HG02642 (cell line): Measurements from ENCODE around the gene PRR5.
"Not testable (repeated sequence)": the region's sequence is repeated elsewhere in the genome, so short reads cannot be mapped to it uniquely, and the experiment has no call there.

ENCODE experiments used
- ATAC-seq: cut with Tn5 transposase; IDR thresholded peaks from one replicate; pipeline ENCODE4 v1.9.1; 2021; ENCODE audit warnings: mild to moderate bottlenecking; ENCODE audit not compliant: unreplicated experiment, poor library complexity

PRR5 gene, protein sequence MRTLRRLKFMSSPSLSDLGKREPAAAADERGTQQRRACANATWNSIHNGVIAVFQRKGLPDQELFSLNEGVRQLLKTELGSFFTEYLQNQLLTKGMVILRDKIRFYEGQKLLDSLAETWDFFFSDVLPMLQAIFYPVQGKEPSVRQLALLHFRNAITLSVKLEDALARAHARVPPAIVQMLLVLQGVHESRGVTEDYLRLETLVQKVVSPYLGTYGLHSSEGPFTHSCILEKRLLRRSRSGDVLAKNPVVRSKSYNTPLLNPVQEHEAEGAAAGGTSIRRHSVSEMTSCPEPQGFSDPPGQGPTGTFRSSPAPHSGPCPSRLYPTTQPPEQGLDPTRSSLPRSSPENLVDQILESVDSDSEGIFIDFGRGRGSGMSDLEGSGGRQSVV

DNA sequence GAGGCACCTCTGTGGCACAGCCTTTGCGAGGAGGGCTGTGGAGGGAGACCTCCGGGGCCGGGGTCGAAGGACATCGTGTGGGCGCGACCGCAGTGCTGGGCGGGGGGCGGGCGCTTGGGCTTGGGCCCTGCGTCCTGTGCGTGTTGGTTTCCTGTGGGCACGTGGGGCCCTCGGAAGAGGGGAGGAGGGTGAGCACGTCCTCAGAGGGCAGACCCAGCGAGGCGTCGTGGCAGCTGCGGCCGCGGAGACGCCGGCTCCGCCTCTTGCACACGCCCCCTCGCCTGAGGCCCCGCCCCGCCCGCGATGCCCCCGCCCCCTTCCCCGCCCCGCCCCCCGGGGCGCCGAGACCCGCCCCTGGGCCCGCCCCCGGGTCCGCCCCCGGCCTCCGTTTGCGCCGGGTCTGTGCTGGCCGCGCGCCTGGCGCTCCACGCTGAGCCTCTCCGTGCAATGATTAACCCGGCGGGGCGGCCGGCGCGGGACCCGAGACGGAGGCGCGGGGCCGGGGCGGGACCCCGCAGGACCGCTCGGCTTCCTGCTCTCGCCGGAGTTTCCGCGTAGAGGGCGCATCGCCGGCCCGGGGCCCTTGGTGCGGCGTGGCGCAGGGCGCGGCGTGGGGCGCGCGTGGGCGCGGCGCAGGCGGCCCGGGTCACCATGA, at the start of gene PRR5:
Gene PRR5, plus strand, starts transcription at position 381 of the 655 bp plus-strand sequence. Its CDS starts 271 bp downstream, at position 652.
- peak; percentile 75 for ATAC-seq

DNA sequence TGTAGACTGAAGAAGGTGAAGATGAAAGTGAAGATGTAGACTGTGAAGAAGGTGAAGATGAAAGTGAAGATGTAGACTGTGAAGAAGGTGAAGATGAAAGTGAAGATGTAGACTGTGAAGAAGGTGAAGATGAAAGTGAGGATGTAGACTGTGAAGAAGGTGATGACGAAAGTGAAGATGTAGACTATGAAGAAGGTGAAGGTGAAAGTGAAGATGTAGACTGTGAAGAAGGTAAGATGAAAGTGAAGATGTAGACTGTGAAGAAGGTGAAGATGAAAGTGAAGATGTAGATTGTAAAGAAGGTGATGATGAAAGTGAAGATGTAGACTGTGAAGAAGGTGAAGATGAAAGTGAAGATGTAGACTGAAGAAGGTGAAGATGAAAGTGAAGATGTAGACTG, 49.1 kb upstream of the PRR5 start:
- ATAC-seq, result not testable (repeated sequence)

DNA sequence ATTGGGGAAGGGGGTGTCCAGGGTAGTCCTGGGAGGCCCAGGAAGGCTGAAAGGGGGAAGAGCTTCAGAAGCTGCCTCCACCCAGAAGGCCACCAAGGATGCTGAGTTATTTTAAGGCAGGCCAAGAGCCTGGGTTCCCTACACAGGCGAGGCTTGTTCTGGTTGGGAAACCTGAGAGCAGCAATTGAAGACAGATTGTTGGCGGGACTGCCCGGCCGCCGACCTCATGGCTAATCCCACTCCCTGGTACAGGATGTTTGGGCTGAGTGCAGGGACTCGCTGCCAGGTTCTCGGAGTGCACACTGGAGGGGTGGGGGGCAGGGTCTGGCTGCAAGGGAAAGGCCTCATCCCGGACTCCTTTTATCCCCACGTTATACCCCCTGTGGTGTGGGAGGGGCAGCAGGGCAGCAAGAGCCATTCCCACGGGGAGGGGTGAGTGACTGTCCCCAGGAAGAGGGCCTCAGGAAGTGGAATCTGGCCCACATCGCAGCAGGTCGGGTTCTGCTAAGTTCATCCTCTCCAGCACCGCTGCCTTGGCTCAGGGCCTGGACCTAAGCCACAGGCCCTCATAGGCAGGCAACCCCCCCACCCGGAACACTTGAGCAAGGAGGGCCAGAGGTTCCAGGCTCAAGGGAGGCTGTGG, 43.6 kb upstream of the PRR5 start:
- ATAC-seq, result no peak

DNA sequence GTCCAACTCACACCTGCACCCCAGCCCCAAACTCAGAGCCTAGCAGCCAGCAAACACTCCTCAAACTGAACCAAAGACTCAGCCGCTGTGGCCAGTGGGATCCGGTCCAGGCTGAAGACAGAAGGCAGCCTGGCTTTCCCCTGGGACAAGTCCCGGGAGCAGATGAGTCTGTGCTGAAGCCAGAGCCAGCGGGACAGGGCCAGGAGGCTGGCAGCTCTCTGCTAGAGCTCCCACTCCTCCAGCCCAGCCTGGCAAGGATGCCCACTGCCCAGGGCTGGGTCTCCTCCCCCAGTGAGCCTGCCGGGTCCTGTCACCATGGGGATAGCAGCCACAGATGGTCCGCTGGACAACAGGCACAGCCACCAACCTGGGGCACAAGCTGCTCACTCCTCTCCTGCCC, 42.9 kb upstream of the PRR5 start:
- ATAC-seq, result no peak

DNA sequence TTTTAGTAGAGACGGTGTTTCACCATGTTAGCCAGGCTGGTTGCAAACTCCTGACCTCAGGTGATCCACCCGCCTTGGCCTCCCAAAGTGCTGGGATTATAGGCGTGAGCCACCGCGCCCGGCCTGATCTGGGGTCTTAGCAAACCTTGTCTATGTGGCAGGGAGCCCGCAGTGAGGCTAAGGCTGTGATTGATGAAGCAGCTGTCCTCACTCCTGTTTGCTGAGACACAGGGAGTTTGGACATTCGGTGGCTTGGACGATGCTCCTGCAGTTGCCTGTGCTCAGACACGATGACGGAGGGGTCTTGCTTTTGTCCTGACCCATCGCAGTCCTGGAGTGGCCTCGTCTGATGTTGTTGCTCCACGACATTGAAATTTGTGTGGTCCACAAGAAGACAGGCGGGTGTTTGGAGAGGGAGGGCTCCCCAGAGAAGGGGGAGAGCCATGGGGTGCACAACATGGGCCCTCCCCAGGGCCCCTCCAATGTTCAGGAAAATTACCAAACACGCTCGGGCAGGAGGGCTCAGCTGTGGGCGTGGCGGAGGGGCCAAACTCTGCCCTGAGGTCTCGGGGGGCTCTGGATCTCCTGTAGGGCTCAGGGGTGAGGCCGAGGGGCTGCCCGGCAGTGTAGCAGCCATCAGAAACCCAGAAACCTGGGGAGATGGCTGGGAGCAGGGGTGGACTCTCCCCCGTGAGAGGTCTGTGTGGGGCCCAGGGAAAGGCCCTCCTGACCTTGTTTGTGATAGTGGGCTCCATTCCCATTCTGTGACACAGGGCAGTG, 41.8 kb upstream of the PRR5 start:
- ATAC-seq, result no peak

DNA sequence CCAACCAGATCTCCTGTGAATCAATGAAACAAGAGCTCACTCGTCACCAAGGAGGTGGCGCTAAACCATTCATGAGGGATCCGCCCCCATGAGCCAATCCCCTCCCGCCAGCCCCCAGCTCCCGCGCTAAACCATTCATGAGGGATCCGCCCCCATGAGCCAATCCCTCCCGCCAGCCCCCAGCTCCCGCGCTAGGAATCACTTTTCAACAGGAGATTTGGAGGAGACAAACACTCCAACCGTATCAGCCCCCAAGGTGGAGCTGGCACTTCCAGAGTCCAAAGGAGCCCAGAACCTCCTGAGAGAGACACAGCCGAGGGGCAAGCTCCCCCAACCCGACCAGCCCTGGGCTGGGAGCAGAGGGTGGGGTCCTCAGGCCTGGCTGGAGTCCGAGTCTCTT, 40.9 kb upstream of the PRR5 start:
- ATAC-seq, result no peak

DNA sequence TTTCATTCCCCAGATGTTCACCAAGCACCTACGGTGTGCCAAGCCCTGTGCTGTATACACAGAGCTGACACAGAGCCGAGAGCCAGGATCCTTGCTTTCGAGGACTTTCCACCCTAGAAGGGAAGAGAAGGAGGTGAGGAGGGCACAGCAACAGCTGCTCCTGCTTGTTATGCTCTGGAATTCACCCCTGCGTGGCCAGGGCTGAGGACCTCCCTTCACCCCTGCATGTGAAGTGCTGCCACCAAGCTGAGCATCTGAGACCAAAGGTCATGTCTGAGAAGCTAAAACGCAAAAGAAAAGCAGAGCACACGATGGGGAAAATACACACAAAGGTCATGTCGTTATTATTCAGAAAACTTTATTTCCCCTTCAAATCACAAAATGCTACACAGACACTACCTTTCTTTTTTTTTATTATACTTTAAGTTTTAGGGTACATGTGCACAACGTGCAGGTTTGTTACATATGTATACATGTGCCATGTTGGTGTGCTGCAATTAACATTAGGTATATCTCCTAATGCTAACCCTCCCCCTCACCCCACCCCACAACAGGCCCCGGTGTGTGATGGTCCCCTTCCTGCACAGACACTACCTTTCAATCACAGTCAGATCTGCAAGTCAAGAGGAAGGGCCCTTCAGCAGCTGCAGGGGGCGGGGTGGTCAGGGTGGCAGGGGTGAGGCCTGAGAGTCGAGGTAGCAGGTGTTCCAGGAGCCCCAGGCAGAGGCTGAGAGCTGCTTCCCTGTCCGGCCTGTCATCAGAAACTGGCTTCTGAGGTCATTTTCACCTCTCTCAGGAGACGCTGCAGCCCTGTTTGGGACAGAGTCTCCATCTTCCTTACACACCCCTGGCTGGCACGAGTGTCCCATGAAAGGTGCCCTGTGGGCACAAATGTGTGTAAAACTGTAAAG, 40.1 kb upstream of the PRR5 start:
- no peak for ATAC-seq

DNA sequence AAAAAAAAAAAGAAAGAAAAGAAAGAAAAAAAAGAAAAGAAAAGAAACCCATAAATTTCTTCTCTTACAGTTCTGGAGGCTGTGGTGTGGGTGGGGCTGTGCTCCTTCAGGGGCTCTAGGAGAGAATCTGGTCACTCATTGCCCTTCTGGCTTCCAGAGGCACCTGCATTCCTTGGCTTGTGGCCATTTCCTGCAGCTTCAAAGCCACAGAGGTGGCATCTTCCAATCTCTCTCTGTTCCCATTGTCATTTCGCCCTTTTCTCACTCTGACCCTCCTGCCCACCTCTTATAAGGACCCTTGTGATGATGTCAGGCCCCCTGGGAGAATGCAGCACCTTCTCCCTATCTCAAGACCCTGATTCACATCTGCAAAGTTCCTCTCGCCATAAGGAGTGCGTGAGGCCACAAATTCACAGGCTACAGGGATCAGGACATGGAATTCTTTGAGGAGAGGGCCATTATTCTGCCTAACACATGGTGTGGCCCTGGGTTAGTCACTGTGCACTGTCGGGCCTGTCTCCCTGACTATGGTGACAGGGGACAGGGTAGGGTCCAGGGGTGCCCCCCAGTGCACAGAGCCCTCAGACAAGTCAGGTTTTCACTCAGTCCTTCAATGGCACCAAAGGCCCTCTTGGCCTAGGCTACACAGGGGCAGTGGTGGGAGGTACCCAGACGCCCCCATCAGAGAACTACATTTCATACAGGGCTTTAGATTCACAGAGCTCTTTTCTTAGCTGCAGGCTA, 38.6 kb upstream of the PRR5 start:
- no peak for ATAC-seq

DNA sequence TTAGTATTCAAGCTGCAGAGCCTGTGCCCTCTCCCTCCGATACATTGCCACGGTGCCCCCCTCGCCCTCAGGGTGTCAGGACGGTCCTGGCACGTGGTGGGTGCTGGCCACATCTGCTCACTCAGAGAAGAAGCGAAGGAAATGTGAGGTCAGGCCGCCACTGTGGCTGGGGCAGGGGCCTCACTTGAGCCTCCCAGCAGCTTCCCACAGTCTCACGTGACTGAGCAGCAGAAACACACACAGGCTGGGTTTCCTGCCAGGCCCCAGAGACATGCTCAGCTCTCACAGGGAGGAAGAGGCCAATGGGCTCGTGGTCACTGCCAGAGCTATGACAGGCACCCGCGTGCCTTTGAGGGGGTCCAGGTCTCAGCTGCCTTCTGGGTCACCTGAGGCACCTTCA, 37.9 kb upstream of the PRR5 start:
- ATAC-seq, result no peak

DNA sequence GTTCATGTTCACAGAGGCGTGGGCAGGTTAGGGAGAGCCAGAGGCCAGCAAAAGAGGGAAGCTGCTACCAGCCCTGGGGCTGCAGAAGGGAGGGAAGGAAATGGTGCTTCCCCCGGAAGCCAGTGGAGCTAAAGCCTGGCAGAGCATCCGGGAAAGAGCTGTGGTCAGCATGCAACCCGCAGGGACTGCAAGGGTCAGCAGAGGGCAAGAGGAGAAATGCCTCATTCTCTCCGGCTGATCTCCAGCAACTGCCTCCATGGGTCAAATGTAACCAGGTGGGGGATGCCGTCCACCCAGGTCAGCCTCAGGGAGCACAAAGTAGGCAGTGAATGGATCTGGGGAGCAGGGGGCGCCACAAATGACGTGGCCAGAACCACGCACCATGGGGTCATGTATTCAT, 36.9 kb upstream of the PRR5 start:
- ATAC-seq, result no peak

DNA sequence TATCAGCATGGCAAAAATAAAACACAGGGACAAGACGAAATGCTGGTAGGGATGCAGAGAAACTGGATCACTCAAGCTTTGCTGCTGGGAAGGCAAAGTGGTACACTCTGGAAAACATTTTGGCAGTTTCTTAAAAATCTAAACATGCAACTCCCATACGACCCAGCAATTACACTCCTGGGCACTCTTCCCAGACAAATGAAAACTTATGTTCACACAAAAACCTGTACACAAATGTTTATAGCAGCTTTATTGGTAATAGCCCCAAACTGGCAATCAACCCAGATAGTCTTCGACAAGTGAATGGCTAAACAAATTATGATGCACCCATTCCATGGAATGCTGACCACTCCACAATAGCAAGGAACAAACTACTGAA, 35.8 kb upstream of the PRR5 start:
- ATAC-seq, result no peak

DNA sequence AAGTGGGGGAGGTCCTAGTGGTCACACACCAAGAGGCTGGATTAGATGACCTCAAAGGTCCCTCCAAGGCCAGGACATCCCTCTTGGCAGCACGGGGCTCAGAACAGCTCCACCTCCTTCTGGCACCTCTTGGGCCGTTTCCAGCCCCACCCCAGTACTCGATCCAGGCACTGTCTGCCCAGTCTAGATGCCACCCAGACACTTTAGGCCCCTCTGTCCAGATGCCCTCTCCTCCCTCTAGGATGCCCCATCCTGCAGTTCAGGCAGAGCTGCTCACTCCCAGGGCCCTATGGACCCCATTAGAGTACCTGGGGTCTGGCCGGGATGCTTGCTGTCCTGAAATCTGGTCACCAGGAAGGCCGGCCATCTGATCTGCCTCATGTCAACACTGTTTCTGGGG, 34.7 kb upstream of the PRR5 start:
- ATAC-seq, result no peak

DNA sequence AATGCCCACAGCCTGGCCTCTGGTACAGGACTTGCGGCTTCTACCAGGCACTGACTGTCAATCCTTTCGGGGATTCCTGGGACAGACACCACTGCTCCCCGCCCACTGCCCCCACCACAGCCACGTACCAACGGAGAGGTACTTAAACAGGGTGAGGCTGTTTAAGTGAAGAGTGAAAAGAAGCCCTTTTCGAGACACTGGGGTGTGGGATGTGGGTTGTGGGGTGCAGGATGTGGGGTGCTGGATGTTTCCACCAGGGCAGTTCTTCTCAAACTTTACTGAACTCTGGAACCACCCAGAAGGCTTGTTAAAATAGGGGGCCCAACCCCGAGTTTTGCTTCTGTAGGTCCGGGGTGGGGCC, 34.2 kb upstream of the PRR5 start:
- no peak for ATAC-seq

DNA sequence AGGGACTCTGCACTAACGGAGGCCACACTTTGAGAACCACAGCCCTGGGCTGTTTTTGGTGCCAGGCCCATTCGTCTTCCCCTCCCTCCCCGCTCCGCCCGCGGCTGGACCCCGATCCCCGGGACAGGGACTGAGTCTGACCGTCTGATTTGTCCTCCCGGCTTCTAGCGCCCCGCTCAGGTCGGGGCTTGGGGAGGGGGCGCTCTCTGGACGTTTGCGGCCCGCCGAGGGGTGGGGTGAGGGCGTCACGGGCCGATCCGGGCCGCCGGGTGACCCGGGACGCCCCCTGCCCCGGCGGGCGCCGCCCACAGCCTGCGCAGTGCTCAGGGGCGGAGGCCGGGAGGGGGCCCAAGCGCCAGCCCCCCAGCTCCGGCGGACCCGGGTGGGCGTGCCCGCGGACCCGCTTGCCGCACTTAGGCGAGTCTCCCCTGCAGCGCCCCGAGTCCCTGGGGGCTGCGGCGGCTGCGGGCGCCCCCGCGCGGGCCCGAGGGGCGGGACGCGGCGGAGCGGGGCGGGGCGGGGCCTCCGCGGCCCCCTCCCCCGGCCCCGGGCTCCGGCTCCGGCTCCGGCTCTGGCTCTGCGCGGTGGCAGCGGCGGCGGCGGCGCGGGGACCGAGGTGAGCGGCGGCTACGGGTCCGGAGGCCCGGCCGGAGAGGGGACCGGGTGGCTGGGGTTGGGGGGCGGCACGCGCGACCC, 33.7 kb upstream of the PRR5 start:
- ATAC-seq, result no peak

DNA sequence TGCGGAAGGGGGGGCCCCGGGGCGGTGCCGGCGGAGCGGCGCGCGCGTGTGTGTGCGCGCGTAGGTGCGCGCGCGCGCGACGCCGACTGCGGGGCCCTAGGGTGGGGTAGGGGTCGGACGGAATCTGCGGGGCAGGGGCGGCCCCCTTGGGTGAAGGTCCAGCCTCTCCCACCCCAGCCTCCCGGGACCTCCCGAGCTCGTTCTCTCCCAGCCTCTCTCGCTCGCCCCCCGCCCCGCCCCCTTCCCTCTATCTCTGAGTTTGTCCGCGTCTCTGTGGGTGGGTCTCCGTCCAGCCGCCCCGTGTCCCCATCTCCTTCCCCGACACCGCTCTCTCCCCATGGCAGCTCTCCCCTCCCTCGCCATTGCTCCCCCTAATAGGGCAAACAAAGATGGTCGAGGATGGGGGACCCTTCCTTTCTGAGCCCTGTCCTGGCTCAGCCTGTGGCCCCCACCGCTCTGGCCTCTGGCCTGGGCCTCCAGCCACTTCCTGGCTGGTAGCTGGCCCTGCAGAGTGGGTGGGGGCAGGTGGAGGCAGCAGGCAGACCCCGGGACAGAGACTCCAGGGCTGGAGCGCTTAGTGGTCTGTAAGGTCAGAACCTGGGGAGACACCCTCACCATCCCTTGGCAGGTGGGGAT, 33.0 kb upstream of the PRR5 start:
- ATAC-seq, result no peak

DNA sequence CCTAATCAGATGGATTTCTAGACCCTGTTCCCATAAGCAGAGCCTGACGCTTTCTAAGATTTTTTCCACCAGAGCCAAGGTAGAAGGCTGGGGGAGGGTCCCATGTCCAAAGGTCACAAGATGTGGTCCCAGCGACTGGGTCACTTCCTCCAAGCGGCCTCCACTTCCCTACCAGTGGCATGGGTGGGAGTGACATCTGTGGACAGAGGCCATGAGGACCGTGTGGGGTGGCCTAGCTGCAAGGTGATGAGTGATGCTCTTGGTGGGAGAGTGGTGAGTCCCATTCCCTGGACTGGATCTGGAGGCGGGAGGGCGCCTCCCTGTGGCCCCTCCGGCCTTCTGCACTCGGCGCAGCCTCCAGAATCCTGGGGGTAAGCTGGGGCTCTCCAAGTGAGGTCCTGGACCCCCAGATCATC, 32.4 kb upstream of the PRR5 start:
- ATAC-seq, result no peak

DNA sequence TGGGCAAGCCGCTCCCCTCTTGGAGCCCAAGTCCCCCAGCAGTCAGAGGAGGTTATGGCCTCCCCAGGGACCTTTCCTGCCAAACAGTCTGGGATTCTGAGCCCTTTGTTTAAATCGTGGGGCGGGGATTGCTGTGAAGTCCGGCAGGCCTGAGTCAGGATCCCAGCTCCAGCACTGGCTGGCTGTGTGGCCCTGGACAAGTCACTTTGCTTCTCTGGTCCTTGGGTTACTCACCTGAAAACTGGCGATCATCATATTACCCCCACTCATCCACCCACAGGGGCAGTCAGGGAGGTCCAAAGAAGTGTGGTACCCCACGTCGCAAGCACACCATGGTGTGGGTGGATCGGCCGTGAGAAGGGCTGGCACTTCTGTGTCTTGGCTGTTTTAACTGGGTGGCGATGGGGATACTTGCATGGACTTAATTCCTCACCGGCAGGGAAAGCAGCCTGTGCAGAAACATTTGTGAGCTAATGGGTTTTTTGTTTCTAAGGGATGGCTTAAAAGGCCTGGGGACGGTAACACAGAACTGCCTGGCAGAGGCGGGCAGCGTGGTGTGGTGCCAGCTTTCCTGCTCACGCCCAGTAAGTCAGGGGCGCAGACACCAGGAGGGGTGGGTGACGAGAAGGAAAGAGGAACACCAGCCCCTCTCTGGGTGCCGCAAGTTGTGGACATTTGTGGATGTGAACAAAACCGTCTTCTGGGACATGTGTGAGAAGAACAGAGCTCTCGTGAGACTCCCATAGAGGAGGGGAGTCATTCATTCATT, 31.6 kb upstream of the PRR5 start:
- ATAC-seq, result no peak
